HG03565 (cell line): ENCODE results near the gene TRAF3IP3.

Experiments used
- ATAC-seq: cut with Tn5 transposase; IDR thresholded peaks from one replicate; pipeline ENCODE4 v1.9.1; 2021; ENCODE audit warnings: mild to moderate bottlenecking, moderate library complexity; ENCODE audit not compliant: unreplicated experiment

The TRAF3IP3 gene

GRCh38 chr1:209767096-209767495 is 11.2 kb downstream of the TRAF3IP3 start:
- ATAC-seq, result no peak

GRCh38 chr1:209767706-209768105 is 11.9 kb downstream of the TRAF3IP3 start:
- no peak for ATAC-seq

- ATAC-seq, result peak; percentile 84
These were observed 12.5 kb downstream of the TRAF3IP3 start for GRCh38 chr1:209768354-209768774.

DNA sequence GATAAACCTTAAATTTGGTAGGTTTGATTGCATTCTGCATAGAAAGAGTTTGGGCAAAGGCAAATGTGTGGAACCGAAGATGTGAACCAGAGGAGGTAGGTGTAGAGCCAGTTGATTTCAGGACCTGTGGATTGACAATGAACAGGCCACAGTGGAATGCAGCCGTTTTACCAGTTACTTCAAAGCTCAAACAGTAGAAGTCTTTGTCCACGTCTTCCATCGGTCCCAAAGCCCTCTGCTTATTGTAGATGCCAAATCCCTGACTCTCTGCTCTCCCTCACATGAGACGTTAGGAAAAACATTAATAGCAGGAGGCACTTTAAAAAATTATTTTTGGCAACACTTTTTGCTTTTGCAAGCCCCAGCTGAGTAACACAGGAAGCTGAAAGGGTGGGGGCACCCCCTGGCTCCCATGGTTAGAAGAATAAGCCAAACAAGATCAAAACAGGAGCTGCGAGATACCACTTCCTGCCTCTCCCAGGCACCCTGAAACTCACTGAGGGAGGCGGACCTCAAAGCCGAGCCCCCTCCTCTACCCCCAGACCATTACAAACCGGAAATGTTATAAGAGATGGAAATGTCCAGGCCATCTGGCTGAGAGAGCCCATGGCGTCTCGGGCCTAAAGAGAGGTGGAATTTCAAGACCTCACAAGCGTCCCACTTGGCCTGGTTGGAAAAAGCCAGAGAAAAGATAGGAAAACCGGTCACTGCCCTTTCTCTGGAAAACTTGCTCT is 13.5 kb downstream of the TRAF3IP3 start:
- peak; percentile 73 for ATAC-seq

GRCh38 chr1:209769971-209770370 is 14.1 kb downstream of the TRAF3IP3 start:
- ATAC-seq, result no peak

DNA sequence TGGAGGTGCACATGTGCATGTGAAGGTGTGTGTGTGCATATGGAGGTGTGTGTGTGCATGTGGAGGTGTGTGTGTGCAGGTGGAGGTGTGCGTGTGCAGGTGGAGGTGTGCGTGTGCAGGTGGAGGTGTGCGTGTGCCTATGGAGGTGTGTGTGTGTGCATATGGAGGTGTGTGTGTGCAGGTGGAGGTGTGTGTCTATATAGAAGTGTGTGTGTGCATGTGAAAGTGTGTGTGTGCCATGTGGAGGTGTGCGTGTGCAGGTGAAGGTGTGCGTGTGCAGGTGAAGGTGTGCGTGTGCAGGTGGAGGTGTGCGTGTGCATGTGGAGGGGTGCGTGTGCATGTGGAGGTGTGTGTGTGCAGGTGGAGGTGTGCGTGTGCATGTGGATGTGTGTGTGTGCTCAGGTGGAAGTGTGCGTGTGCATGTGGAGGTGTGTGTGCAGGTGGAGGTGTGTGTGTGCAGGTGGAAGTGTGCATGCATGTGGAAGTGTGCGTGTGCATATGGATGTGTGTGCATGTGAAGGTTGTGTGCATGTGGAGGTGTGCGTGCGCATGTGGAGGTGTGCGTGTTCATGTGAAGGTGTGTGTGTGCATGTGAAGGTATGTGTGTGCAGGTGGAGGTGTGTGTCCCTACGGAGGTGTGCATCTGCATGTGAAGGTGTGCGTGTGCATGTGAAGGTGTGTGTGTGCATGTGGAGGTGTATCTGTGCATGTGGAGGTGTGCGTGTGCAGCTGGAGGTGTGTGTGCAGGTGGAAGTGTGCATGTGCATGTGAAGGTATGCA is 15.0 kb downstream of the TRAF3IP3 start:
- no peak for ATAC-seq

GRCh38 chr1:209772126-209772525 is 16.3 kb downstream of the TRAF3IP3 start:
- no peak for ATAC-seq

DNA sequence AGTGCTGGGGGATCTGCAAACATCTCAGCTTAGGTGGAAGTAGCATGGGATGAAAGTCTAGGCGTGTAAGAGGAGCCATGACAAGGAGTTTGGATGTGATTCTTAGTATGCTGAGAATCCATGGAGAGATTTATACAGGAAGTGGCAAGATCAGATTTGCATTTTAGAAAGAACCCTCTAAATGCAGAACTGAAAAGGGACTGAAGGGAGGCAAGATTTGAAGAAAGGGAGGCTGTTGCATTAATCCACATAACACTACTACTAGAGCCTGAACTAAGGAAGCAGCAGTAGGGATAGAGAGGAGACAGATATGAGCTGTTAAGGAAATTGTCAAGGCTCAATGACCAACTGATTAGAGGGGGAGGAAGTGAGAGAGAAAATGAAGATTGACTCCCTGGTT is 18.7 kb downstream of the TRAF3IP3 start:
- ATAC-seq, result peak; percentile 73

GRCh38 chr1:209775678-209776077 is 19.8 kb downstream of the TRAF3IP3 start:
- no peak for ATAC-seq

GRCh38 chr1:209777587-209777986 is 21.7 kb downstream of the TRAF3IP3 start:
- no peak for ATAC-seq

DNA sequence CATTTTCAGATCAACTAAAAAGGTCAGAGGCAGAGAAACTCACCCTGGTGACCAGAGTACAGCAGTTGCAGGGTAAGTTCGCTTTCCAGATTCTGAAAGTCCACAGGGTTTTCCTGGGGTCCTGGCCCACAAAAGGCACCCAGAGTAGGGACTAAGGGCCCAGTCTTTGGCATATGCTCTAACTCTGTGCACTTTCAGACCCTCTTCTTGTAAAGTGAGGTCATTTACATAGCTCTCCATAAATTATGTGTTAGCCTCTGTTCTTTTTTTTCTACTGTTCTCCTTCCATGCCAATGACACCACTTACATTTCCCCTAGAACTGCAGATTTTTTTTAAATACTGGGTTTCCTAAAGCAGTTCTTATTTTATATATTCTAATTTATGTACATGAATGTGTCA is 22.2 kb downstream of the TRAF3IP3 start:
- no peak for ATAC-seq

- ATAC-seq, result no peak
These were observed 24.4 kb downstream of the TRAF3IP3 start for GRCh38 chr1:209780268-209780667.

DNA sequence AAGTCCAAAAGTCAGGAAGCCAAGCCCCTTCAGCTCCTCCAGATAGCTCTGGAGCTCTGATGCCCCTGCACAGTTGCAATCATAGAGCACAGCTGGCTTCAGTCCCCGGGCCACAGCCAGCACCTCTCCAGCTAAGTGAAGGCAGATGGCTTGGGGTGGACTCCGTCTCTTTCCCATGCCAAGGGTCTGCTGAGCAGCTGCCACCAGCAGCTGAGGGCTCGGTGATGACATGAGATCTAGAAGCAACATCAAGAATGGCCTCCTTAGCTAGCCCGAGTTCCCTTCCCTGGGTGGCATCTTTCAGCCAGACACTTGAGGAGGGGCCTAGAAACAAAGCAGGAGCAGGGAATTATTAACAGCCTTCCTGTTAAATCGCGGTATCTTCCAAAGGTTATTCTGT is 27.5 kb downstream of the TRAF3IP3 start:
- ATAC-seq, result no peak

GRCh38 chr1:209784265-209785169 is 28.7 kb downstream of the TRAF3IP3 start, which contains the start of gene C1orf74:
Gene C1orf74 (minus strand): TSS chr1:209784559. CDS start chr1:209783634, 925 bp downstream.
- peak; percentile 95 for ATAC-seq

- no peak for ATAC-seq
These were observed 29.7 kb downstream of the TRAF3IP3 start for GRCh38 chr1:209785592-209785991.

DNA sequence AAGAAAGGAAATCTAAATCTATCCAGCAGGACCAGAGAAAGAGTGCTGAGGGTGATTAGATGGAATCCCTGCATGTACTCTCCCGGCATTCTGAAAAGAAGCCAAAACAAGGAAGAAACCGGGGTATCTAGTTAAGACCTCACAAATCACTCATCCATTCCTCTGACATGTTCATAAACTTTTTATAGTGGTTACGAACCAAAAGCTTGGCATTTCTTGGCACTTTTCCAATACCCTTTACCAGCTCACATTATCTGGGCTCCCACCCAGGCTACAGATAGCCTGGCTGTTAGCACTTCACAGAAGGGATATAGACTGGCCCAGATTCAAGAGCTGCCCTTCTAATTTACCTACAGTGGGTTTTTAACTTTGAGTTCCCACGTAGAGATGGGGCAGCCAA is 30.3 kb downstream of the TRAF3IP3 start:
- ATAC-seq, result no peak

- no peak for ATAC-seq
These were observed 31.7 kb downstream of the TRAF3IP3 start for GRCh38 chr1:209787551-209787950.

- ATAC-seq, result no peak
These were observed 33.4 kb downstream of the TRAF3IP3 start for GRCh38 chr1:209789245-209789644.

- no peak for ATAC-seq
These were observed 34.7 kb downstream of the TRAF3IP3 start for GRCh38 chr1:209790286-209791193.

DNA sequence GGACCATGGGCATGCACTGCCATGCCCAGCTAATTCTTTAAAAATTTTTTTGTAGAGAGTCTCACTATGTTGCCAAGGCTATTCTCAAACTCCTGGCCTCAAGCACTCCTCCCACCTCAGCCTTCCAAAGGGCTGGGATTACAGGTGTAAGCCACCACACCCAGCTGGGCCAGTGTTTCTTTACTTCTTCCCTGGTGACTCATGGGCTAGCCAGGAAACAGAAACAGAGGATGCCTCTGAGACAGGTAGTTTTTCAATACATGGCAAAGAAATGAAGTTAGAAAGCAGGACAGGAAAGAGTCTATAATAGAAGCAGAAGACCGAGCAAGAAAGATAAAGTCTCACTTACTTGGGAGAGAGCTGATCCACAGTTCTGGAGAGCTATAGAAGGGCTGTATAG is 36.1 kb downstream of the TRAF3IP3 start:
- ATAC-seq, result no peak
